Measurements from ENCODE around the gene KIAA1549.

KIAA1549 gene

GRCh38 chr7:138879356-138879755 lies 101.8 kb downstream of the KIAA1549 start:
- DNase-seq = no peak

DNA sequence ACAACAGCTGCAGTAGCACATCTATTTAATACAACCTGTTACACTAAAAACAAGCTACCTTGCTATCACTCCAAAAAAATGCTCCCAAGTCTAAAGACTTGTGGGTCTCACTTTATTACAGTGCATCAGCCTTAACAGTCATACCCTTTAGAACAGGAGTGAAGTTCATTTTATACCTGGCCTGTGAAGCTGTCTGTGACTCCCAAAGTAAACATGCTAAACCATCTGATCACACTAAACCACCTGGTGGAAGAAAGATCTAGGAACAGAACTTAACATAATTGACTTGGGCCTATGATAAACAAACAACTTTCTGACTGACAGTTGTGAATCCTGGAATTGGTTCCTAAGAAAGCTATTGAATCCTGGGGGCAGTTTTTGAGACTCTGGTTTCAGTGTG lies 102.3 kb downstream of the KIAA1549 start:
- no peak for DNase-seq

DNA sequence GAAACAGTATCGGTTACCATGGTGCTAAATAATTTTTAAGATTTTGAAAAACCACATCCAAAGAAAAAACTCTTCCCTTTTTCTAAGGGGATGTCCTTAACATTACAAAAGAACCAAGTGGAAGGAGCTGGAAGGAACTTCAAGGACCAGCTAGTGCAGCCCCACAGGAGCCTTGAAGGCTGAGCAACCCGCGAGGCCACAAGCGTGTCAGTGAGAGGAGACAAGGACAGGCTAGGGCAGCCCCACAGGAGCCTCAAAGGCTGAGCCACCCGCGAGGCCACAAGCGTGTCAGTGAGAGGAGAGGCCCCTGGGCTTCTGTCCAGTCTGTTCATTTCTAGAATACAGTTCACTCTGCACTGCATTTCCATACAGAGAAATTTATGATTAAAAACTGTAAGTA lies 103.1 kb downstream of the KIAA1549 start:
- DNase-seq = peak; percentile 11

DNA sequence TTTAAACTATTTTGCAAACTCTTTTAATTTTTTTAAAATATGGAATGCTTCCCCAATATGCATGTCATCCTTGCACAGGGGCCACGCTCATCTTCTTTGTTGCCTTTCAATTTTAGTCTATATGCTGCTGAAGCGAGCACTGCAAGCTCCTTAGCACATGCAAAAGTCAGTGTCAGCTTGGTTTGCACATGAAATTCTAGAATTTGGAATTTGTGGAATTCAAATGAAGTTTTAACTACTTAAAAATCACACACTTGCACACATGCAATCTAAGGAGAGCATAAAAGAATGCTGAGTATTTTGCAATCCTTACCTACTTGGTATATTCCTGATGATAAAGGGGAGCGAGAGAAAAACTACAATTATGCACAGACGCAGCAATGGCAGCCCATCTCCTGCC lies 104.9 kb downstream of the KIAA1549 start:
- DNase-seq = no peak

- DNase-seq = peak; percentile 75
Measured at GRCh38 chr7:138875794-138876193, 105.4 kb downstream of the KIAA1549 start.

- DNase-seq = no peak
Measured at GRCh38 chr7:138873220-138873892, 107.8 kb downstream of the KIAA1549 start.

DNA sequence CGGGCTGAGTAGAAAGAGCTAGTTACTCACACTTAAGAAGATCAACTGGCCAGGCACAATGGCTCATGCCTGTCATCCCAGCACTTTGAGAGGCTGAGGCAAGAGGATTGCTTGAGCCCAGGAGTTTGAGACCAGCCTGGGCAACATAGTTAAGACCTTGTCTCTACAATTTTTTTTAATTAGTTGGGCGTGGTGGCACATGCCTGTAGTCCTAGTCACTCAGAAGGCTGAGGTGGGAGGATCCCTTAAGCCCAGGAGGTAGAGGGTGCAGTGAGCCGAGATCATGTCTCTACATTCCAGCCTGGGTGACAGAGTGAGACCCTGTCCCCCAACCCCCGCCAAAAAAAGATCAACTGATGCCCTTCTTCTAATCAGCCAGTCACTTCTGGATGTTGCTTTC lies 108.6 kb downstream of the KIAA1549 start:
- DNase-seq = peak; percentile 29

DNA sequence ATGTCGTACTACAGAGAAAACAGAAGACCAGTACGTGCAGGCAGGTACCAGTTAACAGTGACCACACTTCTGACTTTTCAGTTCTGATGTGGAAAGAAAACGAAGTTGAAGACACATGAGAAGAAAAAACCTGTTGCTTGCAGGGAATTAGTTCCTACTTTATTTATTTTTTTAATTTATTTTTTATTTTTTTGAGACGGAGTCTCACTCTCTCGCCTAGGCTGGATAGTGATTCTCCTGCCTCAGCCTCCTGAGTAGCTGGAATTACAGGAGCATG lies 109.4 kb downstream of the KIAA1549 start:
- DNase-seq = no peak

DNA sequence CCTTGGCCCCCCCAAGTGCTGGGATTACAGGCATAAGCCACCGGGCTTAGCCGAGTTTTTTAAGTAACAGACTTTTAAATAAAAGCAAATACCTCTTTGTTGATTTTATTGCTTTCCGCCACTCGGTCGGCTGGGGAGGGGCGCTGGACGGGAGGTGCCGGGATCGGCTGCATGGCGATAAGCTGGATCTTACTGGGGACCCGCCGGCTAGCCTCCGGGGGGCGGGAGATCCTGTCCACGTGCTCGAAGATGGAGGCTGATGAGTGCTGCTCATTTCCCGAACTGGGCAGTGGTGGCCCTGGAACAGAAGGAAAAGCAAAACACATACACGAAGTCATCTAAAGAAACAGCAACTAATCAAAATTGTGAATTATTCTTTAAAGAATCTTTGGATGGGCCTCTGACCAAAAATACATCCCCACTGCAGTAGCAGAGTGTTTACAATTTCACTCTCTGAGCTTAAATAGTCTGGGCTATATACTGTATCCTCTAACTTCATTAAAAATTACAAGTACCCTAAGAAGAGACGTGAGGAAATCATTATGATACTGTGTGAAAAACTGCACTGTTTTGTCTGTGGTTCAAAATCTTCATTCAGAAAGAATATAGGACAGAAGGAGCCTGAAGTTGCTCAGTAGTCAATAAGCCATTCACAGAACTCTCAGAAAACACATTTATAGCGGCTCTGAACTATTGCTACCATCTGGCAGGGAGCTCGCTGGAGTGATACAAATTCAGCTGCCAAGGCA lies 110.0 kb downstream of the KIAA1549 start:
- DNase-seq = no peak

- no peak for DNase-seq
Measured at GRCh38 chr7:138869353-138869752, 111.8 kb downstream of the KIAA1549 start.

DNA sequence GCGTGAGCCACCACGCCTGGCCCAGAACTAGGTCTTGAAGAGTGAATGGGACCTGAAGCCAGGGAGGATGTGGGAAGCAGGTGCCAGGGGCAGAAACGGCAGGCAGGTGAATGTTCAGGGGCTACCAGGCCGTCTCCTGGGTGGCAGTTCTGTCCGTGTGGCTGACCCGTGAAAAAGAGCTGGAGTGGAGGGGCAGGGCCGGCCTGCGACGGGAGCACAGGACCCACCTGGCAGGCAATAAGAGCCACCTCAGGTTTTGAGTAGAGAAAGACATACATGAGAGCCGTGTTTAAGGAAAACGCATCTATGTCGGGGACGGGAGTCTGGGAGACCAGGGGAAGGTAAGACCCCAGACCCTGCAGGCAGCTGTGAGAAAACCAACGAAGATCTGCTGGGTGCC lies 112.5 kb downstream of the KIAA1549 start:
- no peak for DNase-seq

GRCh38 chr7:138867744-138868143 lies 113.4 kb downstream of the KIAA1549 start:
- DNase-seq = no peak

DNA sequence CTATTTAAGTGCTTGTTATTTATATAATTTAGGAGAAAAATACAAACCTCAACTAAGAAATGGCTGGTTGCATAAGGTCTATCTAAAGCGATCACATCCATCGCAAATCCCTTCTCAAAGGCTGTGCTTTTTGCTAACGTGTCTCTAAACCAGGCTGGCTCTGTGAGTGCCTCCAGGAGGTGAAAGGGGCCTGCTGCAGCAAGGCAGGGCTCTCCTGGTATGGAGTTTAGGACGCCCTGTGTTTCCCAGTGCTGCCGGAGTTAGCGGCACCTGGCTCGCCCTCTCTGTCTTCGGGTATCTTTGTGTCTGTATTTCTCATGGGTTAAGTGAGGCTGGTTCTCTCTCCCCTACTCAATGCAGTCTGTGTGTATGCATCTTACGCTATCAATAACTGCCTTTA lies 114.8 kb downstream of the KIAA1549 start:
- DNase-seq = no peak

- DNase-seq = peak; percentile 76
Measured at GRCh38 chr7:138865843-138866242, 115.3 kb downstream of the KIAA1549 start.

- peak; percentile 56 for DNase-seq
Measured at GRCh38 chr7:138864667-138865066, 116.5 kb downstream of the KIAA1549 start.

GRCh38 chr7:138863931-138864330 lies 117.3 kb downstream of the KIAA1549 start:
- DNase-seq = no peak

DNA sequence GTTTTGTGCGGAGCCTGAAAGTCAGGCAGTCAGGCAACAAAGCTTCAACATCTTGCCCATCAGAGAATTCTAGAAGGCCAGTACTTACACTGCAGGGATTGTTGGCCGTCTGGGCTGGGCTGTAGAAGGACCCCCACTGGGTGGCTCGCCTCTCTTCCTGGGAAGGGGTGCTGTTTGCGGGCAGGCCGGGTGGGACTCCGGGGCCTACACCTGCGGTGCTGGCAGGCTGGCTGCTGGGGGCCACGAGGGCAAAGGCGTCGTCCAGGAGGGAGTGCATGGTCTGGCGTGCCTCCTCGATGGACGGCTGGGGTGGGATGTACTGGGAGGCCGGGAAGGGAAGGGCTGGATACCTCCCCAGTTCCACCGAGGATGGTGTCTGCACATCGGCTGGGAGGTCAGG lies 120.1 kb downstream of the KIAA1549 start:
- no peak for DNase-seq

- DNase-seq = no peak
Measured at GRCh38 chr7:138857728-138858127, 123.5 kb downstream of the KIAA1549 start.

GRCh38 chr7:138854115-138854645 lies 127.0 kb downstream of the KIAA1549 start:
- no peak for DNase-seq

- DNase-seq = no peak
Measured at GRCh38 chr7:138853448-138853847, 127.7 kb downstream of the KIAA1549 start.

- no peak for DNase-seq
Measured at GRCh38 chr7:138852469-138852868, 128.7 kb downstream of the KIAA1549 start.

DNA sequence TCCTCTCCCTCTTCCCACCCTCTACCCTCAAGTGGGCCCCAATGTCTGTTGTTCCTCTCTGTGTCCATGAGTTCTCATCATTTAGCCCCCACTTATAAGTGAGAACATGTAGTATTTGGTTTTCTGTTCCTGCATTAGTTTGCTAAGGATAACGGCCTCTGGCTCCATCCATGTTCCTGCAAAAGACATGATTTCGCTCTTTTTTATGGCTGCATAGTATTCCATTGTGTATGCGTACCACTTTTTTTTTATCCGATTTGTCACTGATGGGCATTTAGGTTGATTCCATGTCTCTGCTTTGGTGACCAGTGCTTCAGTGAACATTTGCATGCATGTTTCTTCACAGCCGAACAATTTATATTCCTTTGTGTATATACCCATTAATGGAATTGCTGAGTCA lies 131.5 kb downstream of the KIAA1549 start:
- no peak for DNase-seq

DNA sequence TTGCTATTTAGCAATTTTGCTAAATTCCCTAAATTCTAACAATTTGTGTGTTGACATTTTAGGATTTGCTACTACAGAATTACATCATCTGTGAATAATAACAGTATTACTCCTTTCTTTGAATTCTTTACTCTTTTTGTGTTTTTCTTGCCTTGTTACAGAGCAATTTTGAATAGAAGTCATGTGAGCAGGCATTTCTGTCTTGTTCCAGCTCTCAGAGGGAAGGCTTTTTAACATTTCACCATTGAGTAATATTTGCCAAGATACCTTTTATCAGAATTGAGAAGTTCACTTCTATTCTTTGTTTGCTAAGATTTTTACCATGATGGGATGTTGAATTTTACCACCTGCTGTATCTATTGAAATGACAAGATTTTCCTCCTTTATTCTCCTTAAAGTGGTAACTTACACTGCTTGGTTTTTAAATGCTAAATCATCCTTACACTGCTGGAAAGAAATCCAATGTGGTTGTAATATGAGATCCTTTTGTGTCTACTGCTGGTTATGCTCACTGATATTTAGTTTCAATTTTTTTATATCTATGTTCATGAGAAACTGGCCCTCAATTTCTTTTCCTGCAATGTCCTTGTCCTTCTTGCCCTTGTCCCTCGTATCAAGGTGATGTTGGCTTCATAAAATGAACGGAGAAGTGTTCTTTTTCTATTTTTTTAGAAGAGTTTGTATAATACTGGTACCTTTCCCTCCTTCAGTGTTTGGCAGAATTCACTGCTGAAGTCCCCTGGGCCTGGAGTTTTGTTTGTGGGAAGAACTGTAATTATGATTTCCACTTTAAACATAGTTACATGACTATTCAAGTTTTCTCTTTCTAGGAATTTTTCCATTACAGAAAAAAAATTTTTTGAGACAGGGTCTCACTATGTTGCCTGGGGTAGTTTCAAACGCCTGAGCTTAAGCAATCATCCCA lies 132.9 kb downstream of the KIAA1549 start:
- no peak for DNase-seq

DNA sequence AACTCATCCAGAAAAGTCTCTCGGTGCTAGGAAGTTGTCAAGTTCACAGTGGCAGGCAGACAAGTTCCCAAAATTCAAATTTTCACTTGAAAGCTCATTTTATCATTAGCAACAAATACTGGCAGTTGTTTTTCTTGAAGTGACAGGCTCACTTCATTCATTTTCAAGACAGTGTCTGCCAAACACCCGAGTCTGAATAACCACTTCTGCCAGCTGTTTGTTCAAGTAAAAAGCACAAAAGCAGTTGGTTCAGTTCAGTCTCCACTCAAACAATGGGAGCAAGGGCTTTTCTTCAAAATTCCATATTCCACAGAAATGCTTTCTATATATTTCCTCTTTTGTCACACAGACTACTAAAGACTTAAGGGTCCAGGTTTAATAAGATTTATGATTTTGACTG lies 135.5 kb downstream of the KIAA1549 start:
- no peak for DNase-seq

All from hematopoietic multipotent progenitor cell treated with erythropoietin and hydrocortisone succinate and interleukin-3 and kit ligand, for 4 days (in vitro differentiated cells).